Nephron progenitor cell (in vitro differentiated cells): ENCODE measurements around the gene PLS1.
"Not testable (repeated sequence)": the region's sequence is repeated elsewhere in the genome, so short reads cannot be mapped to it uniquely, and the experiment has no call there.

Source experiments
- DNase-seq: peaks from one replicate; pipeline ENCODE4 v3.0.0; 2021
- H3K27ac Mint-ChIP-seq: 2 replicates; pipeline ENCODE4 v1.8.0; 2021; ENCODE audit warnings: mild to moderate bottlenecking, moderate library complexity, mixed read lengths
- H3K27me3 Mint-ChIP-seq: 2 replicates; pipeline ENCODE4 v1.8.0; 2021; ENCODE audit warnings: mild to moderate bottlenecking, low read depth, mixed read lengths; ENCODE audit not compliant: poor library complexity
- H3K36me3 Mint-ChIP-seq: 2 replicates; pipeline ENCODE4 v1.8.0; 2021; ENCODE audit warnings: low read depth, mixed read lengths
- H3K4me1 Mint-ChIP-seq: 2 replicates; pipeline ENCODE4 v1.8.0; 2021; ENCODE audit warnings: mixed read lengths
- H3K4me3 Mint-ChIP-seq: 2 replicates; pipeline ENCODE4 v1.8.0; 2021; ENCODE audit warnings: mild to moderate bottlenecking, moderate library complexity, mixed read lengths
- H3K9me3 Mint-ChIP-seq: 2 replicates; pipeline ENCODE4 v1.8.0; 2021; ENCODE audit warnings: mild to moderate bottlenecking, moderate library complexity, mixed read lengths
- TF ChIP-seq, protein P1 (sequence below): fragments of 200-600 bp; sonication (generic); IDR thresholded peaks from 2 replicates; pipeline ENCODE4 v1.5.0; 2021; ENCODE audit warnings: antibody characterized with exemption

The PLS1 gene, protein sequence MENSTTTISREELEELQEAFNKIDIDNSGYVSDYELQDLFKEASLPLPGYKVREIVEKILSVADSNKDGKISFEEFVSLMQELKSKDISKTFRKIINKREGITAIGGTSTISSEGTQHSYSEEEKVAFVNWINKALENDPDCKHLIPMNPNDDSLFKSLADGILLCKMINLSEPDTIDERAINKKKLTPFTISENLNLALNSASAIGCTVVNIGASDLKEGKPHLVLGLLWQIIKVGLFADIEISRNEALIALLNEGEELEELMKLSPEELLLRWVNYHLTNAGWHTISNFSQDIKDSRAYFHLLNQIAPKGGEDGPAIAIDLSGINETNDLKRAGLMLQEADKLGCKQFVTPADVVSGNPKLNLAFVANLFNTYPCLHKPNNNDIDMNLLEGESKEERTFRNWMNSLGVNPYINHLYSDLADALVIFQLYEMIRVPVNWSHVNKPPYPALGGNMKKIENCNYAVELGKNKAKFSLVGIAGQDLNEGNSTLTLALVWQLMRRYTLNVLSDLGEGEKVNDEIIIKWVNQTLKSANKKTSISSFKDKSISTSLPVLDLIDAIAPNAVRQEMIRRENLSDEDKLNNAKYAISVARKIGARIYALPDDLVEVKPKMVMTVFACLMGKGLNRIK

GRCh38 chr3:142595951-142596725 lies at the start of gene PLS1:
Gene PLS1 (plus strand): TSS chr3:142596393. CDS start chr3:142664238, 67,845 bp downstream.
- peaks cover 16% of the 10 kb centered on the region for H3K36me3 Mint-ChIP-seq
- H3K4me1 Mint-ChIP-seq: peaks cover 29% of the 10 kb centered on the region
- peak; percentile 92 for DNase-seq
- TF ChIP-seq, protein P1, sequence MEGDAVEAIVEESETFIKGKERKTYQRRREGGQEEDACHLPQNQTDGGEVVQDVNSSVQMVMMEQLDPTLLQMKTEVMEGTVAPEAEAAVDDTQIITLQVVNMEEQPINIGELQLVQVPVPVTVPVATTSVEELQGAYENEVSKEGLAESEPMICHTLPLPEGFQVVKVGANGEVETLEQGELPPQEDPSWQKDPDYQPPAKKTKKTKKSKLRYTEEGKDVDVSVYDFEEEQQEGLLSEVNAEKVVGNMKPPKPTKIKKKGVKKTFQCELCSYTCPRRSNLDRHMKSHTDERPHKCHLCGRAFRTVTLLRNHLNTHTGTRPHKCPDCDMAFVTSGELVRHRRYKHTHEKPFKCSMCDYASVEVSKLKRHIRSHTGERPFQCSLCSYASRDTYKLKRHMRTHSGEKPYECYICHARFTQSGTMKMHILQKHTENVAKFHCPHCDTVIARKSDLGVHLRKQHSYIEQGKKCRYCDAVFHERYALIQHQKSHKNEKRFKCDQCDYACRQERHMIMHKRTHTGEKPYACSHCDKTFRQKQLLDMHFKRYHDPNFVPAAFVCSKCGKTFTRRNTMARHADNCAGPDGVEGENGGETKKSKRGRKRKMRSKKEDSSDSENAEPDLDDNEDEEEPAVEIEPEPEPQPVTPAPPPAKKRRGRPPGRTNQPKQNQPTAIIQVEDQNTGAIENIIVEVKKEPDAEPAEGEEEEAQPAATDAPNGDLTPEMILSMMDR: no peak
- peaks cover 3% of the 10 kb centered on the region for H3K9me3 Mint-ChIP-seq
- H3K27me3 Mint-ChIP-seq: peaks cover 6% of the 10 kb centered on the region
- H3K4me3 Mint-ChIP-seq: peak within 1 kb of the TSS; percentile 94
- H3K27ac Mint-ChIP-seq: no peak within 1 kb of the TSS

DNA sequence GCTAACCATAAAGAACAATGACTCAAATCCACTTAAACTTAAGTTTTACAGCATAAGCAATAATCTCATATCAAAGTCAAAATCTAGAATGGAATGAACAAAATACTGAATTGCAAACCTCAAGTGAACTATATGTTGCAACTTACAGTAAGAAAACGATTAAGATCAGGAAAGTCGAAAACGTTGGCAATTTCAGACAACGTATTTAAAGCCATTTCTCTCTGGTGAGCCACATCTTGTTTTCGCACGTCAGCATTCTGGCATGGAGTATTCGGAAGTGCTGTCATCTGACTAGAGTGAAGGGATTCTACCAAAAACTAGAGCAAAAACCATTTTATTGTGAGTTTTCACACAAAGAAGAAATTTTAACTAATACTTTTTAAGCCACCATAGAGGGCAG lies 46.2 kb upstream of the PLS1 start:
- H3K27ac Mint-ChIP-seq: no peak overlapping the region
- no peak overlapping the region for H3K4me3 Mint-ChIP-seq
- no peak for DNase-seq
- H3K27me3 Mint-ChIP-seq: no peaks in the 10 kb centered on the region
- H3K9me3 Mint-ChIP-seq: peaks cover 25% of the 10 kb centered on the region
- TF ChIP-seq, protein P1: no peak
- H3K36me3 Mint-ChIP-seq: peaks cover 45% of the 10 kb centered on the region
- no peaks in the 10 kb centered on the region for H3K4me1 Mint-ChIP-seq

GRCh38 chr3:142552579-142552978 lies 43.6 kb upstream of the PLS1 start:
- H3K27me3 Mint-ChIP-seq, H3K4me1 Mint-ChIP-seq, DNase-seq, H3K4me3 Mint-ChIP-seq, H3K27ac Mint-ChIP-seq: not testable (repeated sequence)
- Mint-ChIP-seq H3K9me3 (peaks cover 25% of the 10 kb centered on the region), H3K36me3 (peaks cover 67% of the 10 kb centered on the region)

- Mint-ChIP-seq H3K4me1 (no peaks in the 10 kb centered on the region), H3K27ac (no peak overlapping the region), H3K27me3 (no peaks in the 10 kb centered on the region)
These were observed 42.5 kb upstream of the PLS1 start for GRCh38 chr3:142553741-142554140.

DNA sequence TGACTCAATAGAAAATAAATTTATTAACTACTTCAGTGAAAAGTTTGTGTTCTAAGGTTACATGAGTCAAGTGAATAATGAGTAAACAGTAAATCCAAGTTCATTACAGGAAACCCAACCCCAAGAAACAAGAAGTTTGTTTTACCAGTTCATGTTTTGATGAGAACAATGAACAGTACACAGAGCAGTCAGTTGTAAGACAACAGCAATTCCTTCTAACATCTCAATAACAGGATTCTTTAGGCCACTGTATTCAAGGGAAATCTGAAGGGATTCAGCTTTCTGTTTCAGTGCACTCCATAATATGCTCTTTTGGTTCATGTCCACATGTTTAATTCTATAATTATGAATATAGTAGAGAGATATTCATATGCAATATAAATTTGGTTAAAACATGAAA lies 36.1 kb upstream of the PLS1 start:
- Mint-ChIP-seq H3K4me1 (no peaks in the 10 kb centered on the region), H3K27me3 (no peaks in the 10 kb centered on the region), H3K4me3 (no peak overlapping the region), H3K36me3 (peaks cover 54% of the 10 kb centered on the region), H3K9me3 (no peaks in the 10 kb centered on the region), H3K27ac (no peak overlapping the region)
- no peak for DNase-seq
- TF ChIP-seq, protein P1: no peak

More at GRCh38 chr3:142553741-142554140, 42.5 kb upstream of the PLS1 start:
- no peak for DNase-seq
- Mint-ChIP-seq H3K36me3 (peaks cover 68% of the 10 kb centered on the region), H3K9me3 (peaks cover 25% of the 10 kb centered on the region), H3K4me3 (no peak overlapping the region)
- TF ChIP-seq, protein P1: no peak

DNA sequence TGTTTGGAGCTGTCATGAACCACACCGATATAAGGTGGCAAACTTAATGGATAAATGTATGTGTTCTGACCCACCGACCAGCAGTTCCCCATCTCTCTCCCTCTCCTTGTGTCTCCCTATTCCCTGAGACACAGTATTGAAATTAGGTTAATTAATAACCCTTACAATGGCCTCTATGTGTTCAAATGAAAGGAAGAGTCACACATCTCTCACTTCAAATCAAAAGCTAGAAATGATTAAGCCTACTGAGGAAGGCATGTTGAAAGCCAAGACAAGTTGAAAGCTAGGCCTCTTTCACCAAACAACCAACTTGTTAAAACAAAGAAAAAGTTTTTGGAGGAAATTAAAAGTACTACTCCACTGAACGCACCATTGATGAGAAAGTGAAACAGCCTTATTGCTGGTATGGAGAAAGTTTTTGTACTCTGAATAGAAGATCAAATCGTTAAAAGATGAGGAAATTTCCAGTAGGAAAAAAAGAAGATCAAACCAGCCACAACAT lies 32.6 kb upstream of the PLS1 start:
- TF ChIP-seq, protein P1: no peak
- H3K36me3 Mint-ChIP-seq: peaks cover 46% of the 10 kb centered on the region
- no peak overlapping the region for H3K27ac Mint-ChIP-seq

More for the DNA sequence above, 32.6 kb upstream of the PLS1 start:
- Mint-ChIP-seq H3K4me3 (no peak overlapping the region), H3K4me1 (no peaks in the 10 kb centered on the region), H3K27me3 (no peaks in the 10 kb centered on the region), H3K9me3 (no peaks in the 10 kb centered on the region)
- DNase-seq: no peak
